Measurements from ENCODE around the gene APOBEC3H.
"Not testable (repeated sequence)": the region's sequence is repeated elsewhere in the genome, so short reads cannot be mapped to it uniquely, and the experiment has no call there.

The APOBEC3H gene

GRCh38 chr22:39097098-39098020 is at the start of gene APOBEC3H:
APOBEC3H (plus strand) TSS chr22:39097244; CDS start chr22:39100279, 3,035 bp downstream.
- H3K4me3 ChIP-seq (ENCODE audit: low read depth, low read length) = no peak within 1 kb of the TSS
- peak; percentile 10 for DNase-seq (ENCODE audit: low read depth)
- TF ChIP-seq CTCF (conservative IDR thresholded peaks at IDR 0.05; ENCODE audit: low read depth, low read length) = no peak

- DNase-seq (ENCODE audit: low read depth); H3K4me3 ChIP-seq (ENCODE audit: low read depth, low read length): not testable (repeated sequence)
Observed at GRCh38 chr22:39049486-39049885, 47.6 kb upstream of the APOBEC3H start.

- not testable (repeated sequence) for DNase-seq (ENCODE audit: low read depth); H3K4me3 ChIP-seq (ENCODE audit: low read depth, low read length)
Observed at GRCh38 chr22:39051844-39052495, 45.1 kb upstream of the APOBEC3H start.

- no peak for TF ChIP-seq CTCF (conservative IDR thresholded peaks at IDR 0.05; ENCODE audit: low read depth, low read length)
Observed at GRCh38 chr22:39055658-39056057, 41.4 kb upstream of the APOBEC3H start.

GRCh38 chr22:39061290-39061689 is 35.8 kb upstream of the APOBEC3H start:
- H3K4me3 ChIP-seq (ENCODE audit: low read depth, low read length); DNase-seq (ENCODE audit: low read depth): not testable (repeated sequence)

More at GRCh38 chr22:39055658-39056057, 41.4 kb upstream of the APOBEC3H start:
- H3K4me3 ChIP-seq (ENCODE audit: low read depth, low read length) = no peak overlapping the region
- no peak for DNase-seq (ENCODE audit: low read depth)

- not testable (repeated sequence) for H3K4me3 ChIP-seq (ENCODE audit: low read depth, low read length); DNase-seq (ENCODE audit: low read depth)
Observed at GRCh38 chr22:39061951-39062350, 35.1 kb upstream of the APOBEC3H start.

GRCh38 chr22:39063904-39064303 is 33.1 kb upstream of the APOBEC3H start:
- not testable (repeated sequence) for DNase-seq (ENCODE audit: low read depth); H3K4me3 ChIP-seq (ENCODE audit: low read depth, low read length)

- H3K4me3 ChIP-seq (ENCODE audit: low read depth, low read length); DNase-seq (ENCODE audit: low read depth): not testable (repeated sequence)
Observed at GRCh38 chr22:39066442-39067276, 30.4 kb upstream of the APOBEC3H start.

- peak; percentile 8 for TF ChIP-seq CTCF (conservative IDR thresholded peaks at IDR 0.05; ENCODE audit: low read depth, low read length)
- no peak overlapping the region for H3K4me3 ChIP-seq (ENCODE audit: low read depth, low read length)
- DNase-seq (ENCODE audit: low read depth) = no peak
Observed at GRCh38 chr22:39068033-39068785, 28.8 kb upstream of the APOBEC3H start.
